Caco-2 (cell line): ENCODE data around the gene GNAS-AS1. TPM values are rescaled to one million over a fixed set of nuclear protein-coding genes. Genes with fewer than 3 reads are reported as not detected.
A peak's percentile ranks its signal among the peaks of the same experiment; 100 is the strongest.

ENCODE experiments used
- BruUV-seq: library from RNA; stranded (reverse); fragments of 400-500 nt; replicated peaks from 2 replicates; lab custom pipeline; 2021; lab: Mats Ljungman, UMichigan
- CTCF ChIA-PET: fragments of 300-600 bp; sonication (Branson Sonifier 250); formaldehyde crosslinking; loops from one replicate; lab custom pipeline; 2022; ENCODE audit warnings: antibody characterized with exemption; lab: Charles Lee
- POLR2A ChIA-PET: fragments of 300-600 bp; sonication (Branson Sonifier 250); formaldehyde crosslinking; loops from one replicate; lab custom pipeline; 2022; ENCODE audit warnings: antibody characterized with exemption; lab: Charles Lee
- DNase-seq, 2 experiments: peaks; one replicate each; pipeline versions ENCODE4 v3.0.0 to v3.0.0-alpha.2; 2020 to 2022
- H3K27me3 ChIP-seq: replicated peaks from 2 replicates; pipeline ENCODE4 v1.6.0; 2011; ENCODE audit warnings: low read length; ENCODE audit not compliant: control insufficient read depth, insufficient read depth
- H3K36me3 ChIP-seq: 2 replicates; pipeline ENCODE4 v1.5.1; 2011; ENCODE audit warnings: low read length; ENCODE audit not compliant: control insufficient read depth, insufficient read depth
- H3K4me1 ChIP-seq: fragments of 250-450 bp; sonication (Bioruptor Pico); 2 replicates; pipeline ENCODE4 v1.5.1; 2020; ENCODE audit warnings: mild to moderate bottlenecking
- H3K4me3 ChIP-seq: 2 replicates; pipeline ENCODE4 v1.5.1; 2011; ENCODE audit warnings: low read depth, mild to moderate bottlenecking, control low read depth, low read length
- H3K9me3 ChIP-seq: fragments of 250-450 bp; sonication (Bioruptor Pico); 2 replicates; pipeline ENCODE4 v1.5.1; 2020; ENCODE audit warnings: mild to moderate bottlenecking, moderate library complexity
- H3K27ac Mint-ChIP-seq: one replicate; pipeline ENCODE4 v1.8.0; 2022; ENCODE audit warnings: mixed read lengths; ENCODE audit not compliant: unreplicated experiment
- H3K27me3 Mint-ChIP-seq: one replicate; pipeline ENCODE4 v1.8.0; 2022; ENCODE audit warnings: mixed read lengths; ENCODE audit not compliant: insufficient read depth, unreplicated experiment
- H3K36me3 Mint-ChIP-seq: one replicate; pipeline ENCODE4 v1.8.0; 2022; ENCODE audit warnings: mild to moderate bottlenecking, mixed read lengths; ENCODE audit not compliant: insufficient read depth, unreplicated experiment
- H3K4me1 Mint-ChIP-seq: one replicate; pipeline ENCODE4 v1.8.0; 2022; ENCODE audit warnings: low read depth, mixed read lengths; ENCODE audit not compliant: unreplicated experiment
- H3K4me3 Mint-ChIP-seq: one replicate; pipeline ENCODE4 v1.8.0; 2022; ENCODE audit warnings: mild to moderate bottlenecking, moderate library complexity, mixed read lengths; ENCODE audit not compliant: unreplicated experiment
- H3K9me3 Mint-ChIP-seq: one replicate; pipeline ENCODE4 v1.8.0; 2022; ENCODE audit warnings: mixed read lengths; ENCODE audit not compliant: unreplicated experiment
- CTCF ChIP-seq, 2 experiments: fragments of 200-600 bp in 1 of 2; IDR thresholded peaks; 1 replicate in 1 of 2; 2 replicates in 1 of 2; pipeline versions ENCODE4 v1.5.1 to v1.8.0; 2011 to 2022; ENCODE audit warnings: antibody characterized with exemption in 1 of 2, control low read depth in 1 of 2, inconsistent platforms in 1 of 2, low read depth in 1 of 2, low read length in 1 of 2, mild to moderate bottlenecking in 1 of 2, moderate library complexity in 1 of 2; ENCODE audit not compliant: insufficient read depth in 1 of 2, severe bottlenecking in 1 of 2, unreplicated experiment in 1 of 2
- intact Hi-C: fragments of 100-400 bp; cut with micrococcal nuclease; formaldehyde crosslinking; loops from one replicate; pipeline ENCODE4 v1.10.0; 2022; ENCODE audit not compliant: unreplicated experiment
- total RNA-seq: library from RNA; stranded (reverse); gene quantifications from 2 replicates; pipeline ENCODE4 v1.2.3, GENCODE V29; 2022

GNAS-AS1 gene
- total RNA-seq, 1 experiment from 2014 or later = 5.1 TPM

- Histone ChIP-seq H3K36me3 (no peaks in the 10 kb centered on the region), H3K9me3 (peaks cover 25% of the 10 kb centered on the region), H3K27me3 (0 out of 2 replicates have a peak, but pooled peaks cover 1% of the 10 kb centered on the region), H3K4me1 (no peaks in the 10 kb centered on the region), H3K4me3 (peak overlapping the region; percentile 49)
- POLR2A ChIA-PET = no interaction called here
- no peak for DNase-seq
- peaks cover 14% of the 10 kb centered on the region for H3K4me1 Mint-ChIP-seq
- intact Hi-C loops = loop anchor here (5.0 kb wide), 1 partner anchor 200 kb away; the partner anchor contains the start of gene STX16
- H3K27me3 Mint-ChIP-seq = peaks cover 19% of the 10 kb centered on the region
- BruUV-seq = no TSS peak
- H3K4me3 Mint-ChIP-seq = peak overlapping the region; percentile 84
- no peak for TF ChIP-seq CTCF (IDR thresholded peaks at IDR 0.05; ENCODE audit: insufficient read depth in 1 of 2, low read depth in 1 of 2, low read length in 1 of 2, severe bottlenecking in 1 of 2, unreplicated experiment in 1 of 2)
- CTCF ChIA-PET = interaction anchor here (0.6 to 1.8 kb wide), 3 partner anchors 18 to 604 kb away, joined by 3 to 6 read pairs (median 3); no protein-coding TSS in a partner anchor
- H3K36me3 Mint-ChIP-seq = no peaks in the 10 kb centered on the region
- H3K9me3 Mint-ChIP-seq = no peaks in the 10 kb centered on the region
- H3K27ac Mint-ChIP-seq = no peak overlapping the region
Observed at GRCh38 chr20:58851969-58852458, 1.3 kb upstream of the GNAS-AS1 start.

DNA sequence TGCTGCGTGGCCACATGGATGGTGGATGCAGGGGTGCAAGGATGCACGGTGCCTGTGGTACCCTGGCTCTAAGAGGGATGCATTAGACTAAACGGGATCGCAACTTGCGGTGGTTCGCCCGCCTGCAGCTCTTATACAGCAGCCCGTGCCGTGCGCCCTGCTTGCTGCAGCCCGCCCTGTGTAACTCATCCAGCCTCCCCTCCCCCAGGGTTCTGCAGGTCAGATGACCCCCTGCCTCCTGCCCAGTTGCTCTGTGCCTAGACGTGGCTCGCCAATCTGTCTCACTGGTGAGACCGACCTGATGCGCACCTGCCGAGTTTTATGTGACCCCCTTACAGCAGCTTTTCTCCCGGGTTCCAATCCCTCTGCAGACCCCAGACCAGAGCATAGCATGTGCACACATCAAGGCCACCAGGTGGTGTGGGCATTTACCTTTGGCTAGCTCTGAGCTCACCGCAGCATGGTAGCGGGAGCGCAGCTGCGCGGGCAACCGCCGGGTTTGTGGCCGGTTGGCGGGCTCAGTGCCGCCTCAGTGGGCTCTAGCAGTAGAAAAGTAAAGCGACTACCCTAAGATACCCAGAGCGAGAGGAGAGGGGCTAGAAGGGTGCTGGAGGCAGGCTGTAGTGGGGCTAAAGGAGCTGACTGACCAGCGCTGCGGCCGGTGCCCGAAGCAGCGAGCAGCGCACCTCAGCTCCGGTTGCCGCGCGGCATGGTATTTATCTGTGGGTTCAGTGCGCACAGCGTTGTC, 693 bp upstream of the GNAS-AS1 start:
- TF ChIP-seq CTCF (IDR thresholded peaks at IDR 0.05; ENCODE audit: insufficient read depth in 1 of 2, low read depth in 1 of 2, low read length in 1 of 2, severe bottlenecking in 1 of 2, unreplicated experiment in 1 of 2) = no peak
- Mint-ChIP-seq H3K4me3 (peak overlapping the region; percentile 84), H3K36me3 (no peaks in the 10 kb centered on the region), H3K27me3 (peaks cover 22% of the 10 kb centered on the region), H3K27ac (peak overlapping the region; percentile 13), H3K9me3 (no peaks in the 10 kb centered on the region), H3K4me1 (peaks cover 14% of the 10 kb centered on the region)
- no peaks in the 10 kb centered on the region for H3K4me1 ChIP-seq
- H3K9me3 ChIP-seq = peaks cover 25% of the 10 kb centered on the region
- ChIA-PET CTCF (interaction anchor here (0.6 to 1.8 kb wide), 2 partner anchors 19 to 604 kb away, joined by 3 to 6 read pairs; no protein-coding TSS in a partner anchor), POLR2A (interaction anchor here (0.6 kb wide), 1 partner anchor 40 kb away, joined by 7 read pairs; no protein-coding TSS in a partner anchor)
- DNase-seq = peak in 1 of 2 experiments; percentile 44
- no TSS peak for BruUV-seq
- no peaks in the 10 kb centered on the region for H3K36me3 ChIP-seq
- intact Hi-C loops = loop anchor here (5.0 kb wide), 1 partner anchor 199 kb away; the partner anchor contains the start of gene STX16
- peak overlapping the region; percentile 49 for H3K4me3 ChIP-seq
- 0 out of 2 replicates have a peak, but pooled peaks cover 1% of the 10 kb centered on the region for H3K27me3 ChIP-seq

- BruUV-seq = no TSS peak
- no peak overlapping the region for H3K4me3 Mint-ChIP-seq
- Histone ChIP-seq H3K9me3 (peaks cover 15% of the 10 kb centered on the region), H3K4me1 (no peaks in the 10 kb centered on the region), H3K4me3 (no peak overlapping the region), H3K36me3 (no peaks in the 10 kb centered on the region), H3K27me3 (no peaks in the 10 kb centered on the region; the same call in 1 of the 2 replicates)
- POLR2A ChIA-PET = interaction anchor here (0.7 kb wide), 1 partner anchor 157 kb away, joined by 3 read pairs; no protein-coding TSS in a partner anchor
- CTCF ChIA-PET = interaction anchor here (0.6 kb wide), 2 partner anchors 90 to 405 kb away, joined by 3 read pairs; no protein-coding TSS in a partner anchor
- no peak for TF ChIP-seq CTCF (IDR thresholded peaks at IDR 0.05; ENCODE audit: insufficient read depth in 1 of 2, low read depth in 1 of 2, low read length in 1 of 2, severe bottlenecking in 1 of 2, unreplicated experiment in 1 of 2)
- no peaks in the 10 kb centered on the region for H3K9me3 Mint-ChIP-seq
- no peak overlapping the region for H3K27ac Mint-ChIP-seq
- no peaks in the 10 kb centered on the region for H3K36me3 Mint-ChIP-seq
- H3K4me1 Mint-ChIP-seq = peaks cover under 1% of the 10 kb centered on the region
- DNase-seq = peak in 1 of 2 experiments; percentile 1
- intact Hi-C loops = no loop called here
- peaks cover 30% of the 10 kb centered on the region for H3K27me3 Mint-ChIP-seq
Observed at GRCh38 chr20:58847463-58847862, 3.2 kb downstream of the GNAS-AS1 start.
